ENCODE results near the gene NCKAP1.
"Not testable (repeated sequence)": the region's sequence is repeated elsewhere in the genome, so short reads cannot be mapped to it uniquely, and the experiment has no call there.

DNA sequence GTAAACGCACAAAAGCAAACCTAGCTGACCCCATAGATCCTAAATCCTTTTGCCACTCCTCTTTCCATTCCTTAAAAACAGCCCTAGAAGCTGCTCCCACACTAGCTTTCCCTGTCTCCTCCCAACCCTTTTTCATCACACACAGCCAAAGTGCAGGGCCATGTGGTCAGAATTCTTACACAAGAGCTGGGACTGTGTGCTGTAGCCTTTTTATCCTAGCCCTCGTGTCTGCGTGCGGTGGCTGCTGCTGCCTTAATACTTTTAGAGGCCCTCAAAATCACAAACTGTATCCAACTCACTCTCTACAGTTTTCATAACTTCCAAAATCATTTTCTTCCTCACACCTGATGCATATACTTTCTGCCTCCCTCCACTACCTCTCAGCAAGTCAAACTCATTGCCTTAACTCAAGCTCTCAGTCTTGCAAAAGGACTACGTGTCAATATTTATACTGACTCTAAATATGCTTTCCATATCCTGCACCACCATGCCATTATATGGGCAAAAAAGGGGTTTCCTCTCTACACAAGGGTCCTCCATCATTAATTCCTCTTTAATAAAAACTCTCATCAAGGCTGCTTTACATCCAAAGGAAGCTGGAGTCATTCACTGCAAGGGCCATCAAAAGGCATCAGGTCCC is 9.3 kb upstream of the NCKAP1 start:
- TF ChIP-seq, protein P1, sequence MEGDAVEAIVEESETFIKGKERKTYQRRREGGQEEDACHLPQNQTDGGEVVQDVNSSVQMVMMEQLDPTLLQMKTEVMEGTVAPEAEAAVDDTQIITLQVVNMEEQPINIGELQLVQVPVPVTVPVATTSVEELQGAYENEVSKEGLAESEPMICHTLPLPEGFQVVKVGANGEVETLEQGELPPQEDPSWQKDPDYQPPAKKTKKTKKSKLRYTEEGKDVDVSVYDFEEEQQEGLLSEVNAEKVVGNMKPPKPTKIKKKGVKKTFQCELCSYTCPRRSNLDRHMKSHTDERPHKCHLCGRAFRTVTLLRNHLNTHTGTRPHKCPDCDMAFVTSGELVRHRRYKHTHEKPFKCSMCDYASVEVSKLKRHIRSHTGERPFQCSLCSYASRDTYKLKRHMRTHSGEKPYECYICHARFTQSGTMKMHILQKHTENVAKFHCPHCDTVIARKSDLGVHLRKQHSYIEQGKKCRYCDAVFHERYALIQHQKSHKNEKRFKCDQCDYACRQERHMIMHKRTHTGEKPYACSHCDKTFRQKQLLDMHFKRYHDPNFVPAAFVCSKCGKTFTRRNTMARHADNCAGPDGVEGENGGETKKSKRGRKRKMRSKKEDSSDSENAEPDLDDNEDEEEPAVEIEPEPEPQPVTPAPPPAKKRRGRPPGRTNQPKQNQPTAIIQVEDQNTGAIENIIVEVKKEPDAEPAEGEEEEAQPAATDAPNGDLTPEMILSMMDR (IDR thresholded peaks at IDR 0.05), result not testable (repeated sequence)
- TF ChIP-seq POLR2A, POLR2AphosphoS5, EP300 (IDR thresholded peaks at IDR 0.05): not testable (repeated sequence)

Data from sigmoid colon (tissue), 4 donors.